GM12801 (cell line): ENCODE measurements around the gene DNMT3L.

Experiments used
- TF ChIP-seq, protein P1 (sequence below): IDR thresholded peaks from one replicate; pipeline ENCODE4 v1.5.1; 2011; ENCODE audit warnings: control low read depth; ENCODE audit not compliant: insufficient read length; ENCODE audit errors: extremely low read depth

The DNMT3L gene

DNA sequence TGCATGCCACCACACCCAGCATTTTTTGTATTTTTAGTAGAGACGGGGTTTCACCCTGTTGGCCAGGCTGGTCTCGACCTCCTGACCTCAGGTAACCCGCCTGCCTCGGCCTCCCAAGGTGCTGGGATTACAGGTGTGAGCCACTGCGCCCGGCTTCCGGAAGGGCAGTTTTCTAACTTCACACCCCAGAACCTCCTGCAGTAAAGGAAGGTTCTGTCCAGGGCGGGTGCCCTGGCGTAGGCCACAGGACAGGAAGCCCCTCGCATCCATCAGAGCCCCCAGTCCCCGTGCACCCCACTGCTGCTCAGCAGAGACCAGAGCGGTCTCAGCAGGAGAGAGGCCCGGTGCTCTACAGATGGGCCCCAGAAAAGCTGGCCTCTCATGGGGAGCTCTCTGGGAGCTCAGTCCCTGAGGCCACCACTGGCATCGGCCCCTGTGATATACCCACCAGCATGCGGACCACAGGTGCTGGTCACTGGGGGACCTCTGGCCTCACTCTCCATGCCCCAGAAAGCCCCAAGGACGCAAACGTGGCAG is 4.1 kb upstream of the DNMT3L start:
- TF ChIP-seq, protein P1, sequence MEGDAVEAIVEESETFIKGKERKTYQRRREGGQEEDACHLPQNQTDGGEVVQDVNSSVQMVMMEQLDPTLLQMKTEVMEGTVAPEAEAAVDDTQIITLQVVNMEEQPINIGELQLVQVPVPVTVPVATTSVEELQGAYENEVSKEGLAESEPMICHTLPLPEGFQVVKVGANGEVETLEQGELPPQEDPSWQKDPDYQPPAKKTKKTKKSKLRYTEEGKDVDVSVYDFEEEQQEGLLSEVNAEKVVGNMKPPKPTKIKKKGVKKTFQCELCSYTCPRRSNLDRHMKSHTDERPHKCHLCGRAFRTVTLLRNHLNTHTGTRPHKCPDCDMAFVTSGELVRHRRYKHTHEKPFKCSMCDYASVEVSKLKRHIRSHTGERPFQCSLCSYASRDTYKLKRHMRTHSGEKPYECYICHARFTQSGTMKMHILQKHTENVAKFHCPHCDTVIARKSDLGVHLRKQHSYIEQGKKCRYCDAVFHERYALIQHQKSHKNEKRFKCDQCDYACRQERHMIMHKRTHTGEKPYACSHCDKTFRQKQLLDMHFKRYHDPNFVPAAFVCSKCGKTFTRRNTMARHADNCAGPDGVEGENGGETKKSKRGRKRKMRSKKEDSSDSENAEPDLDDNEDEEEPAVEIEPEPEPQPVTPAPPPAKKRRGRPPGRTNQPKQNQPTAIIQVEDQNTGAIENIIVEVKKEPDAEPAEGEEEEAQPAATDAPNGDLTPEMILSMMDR, result no peak

DNA sequence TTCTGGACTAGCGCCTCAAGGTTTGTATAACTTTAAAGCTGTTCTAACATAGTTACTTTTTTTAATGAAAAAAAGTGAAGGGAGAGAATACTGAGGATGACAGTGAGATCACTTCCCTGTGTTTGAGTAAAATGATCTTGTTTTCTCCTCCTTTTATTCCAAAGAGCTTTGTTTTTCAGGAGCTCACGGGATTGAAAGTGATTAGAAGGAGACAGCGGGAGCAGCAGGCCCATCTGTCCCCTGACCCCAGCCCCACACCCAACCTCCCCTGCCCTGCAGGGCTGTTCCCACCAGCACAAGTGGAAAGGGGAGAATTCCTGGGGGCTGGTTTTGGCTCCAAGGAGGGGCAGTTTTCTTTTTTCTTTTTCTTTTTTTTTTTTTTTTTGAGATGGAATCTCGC is 2.1 kb upstream of the DNMT3L start:
- TF ChIP-seq, protein P1, result no peak

DNA sequence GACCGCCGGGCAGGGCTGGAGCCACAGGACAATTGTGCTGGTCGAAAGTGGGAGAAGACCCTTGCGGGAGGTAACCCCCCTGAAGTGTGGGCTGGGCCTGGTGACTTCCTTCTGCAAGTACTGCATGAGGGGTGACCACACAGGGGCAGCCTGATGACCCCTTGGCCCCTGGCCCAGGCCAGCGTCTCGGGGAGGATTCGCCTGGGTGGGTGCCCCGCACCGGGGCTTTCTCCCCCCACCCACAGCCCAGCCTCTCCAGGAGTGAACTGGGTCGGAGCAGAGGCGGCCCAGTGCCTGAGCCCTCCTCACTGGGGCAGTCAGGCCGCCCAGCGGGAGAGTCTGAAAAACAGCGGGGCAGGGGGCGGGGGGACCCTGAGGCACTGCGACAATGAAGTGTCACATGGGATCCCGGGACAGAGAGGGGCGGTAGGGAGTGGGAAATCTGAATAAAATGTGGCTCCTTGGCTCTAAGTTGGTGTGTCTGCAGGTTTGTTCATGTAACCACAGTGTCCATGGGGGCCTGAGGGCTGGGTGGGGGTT is 1.6 kb upstream of the DNMT3L start:
- TF ChIP-seq, protein P1, result no peak

DNA sequence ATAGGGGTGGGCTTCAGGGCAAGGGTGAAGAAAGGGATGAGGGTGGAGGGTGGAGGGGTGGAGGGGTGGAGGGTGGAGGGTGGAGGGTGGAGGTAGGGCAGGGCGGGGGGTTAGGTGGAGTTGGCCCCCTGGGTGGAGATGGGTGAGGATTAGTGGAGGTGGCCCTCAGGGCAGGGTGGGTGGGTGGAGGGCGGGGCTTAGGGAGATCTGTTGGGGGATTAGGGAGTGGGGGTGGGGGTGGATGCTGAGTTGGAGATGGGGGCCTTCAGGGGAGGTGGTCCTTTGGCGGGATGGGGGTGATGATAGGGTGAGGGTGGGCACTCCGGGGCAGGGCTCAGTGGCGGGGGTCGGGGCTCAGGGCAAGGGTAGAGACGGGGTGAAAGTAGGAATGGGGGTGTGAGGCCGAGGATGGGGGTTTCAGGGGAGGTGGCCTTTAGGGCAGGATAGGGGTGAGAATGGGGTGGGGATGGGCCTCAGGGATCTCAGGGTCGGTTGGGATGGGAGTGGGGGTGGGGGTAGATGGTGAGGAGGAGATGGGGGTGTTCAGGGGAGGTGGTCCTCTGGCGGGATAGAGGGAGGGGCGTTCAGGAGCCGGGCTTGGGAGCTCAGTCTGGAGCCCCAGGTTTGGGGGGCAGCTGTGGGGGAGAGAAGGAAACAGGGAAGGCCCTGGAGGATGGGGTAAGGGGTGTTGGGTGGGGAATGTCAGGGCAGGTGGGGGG is 800 bp upstream of the DNMT3L start:
- TF ChIP-seq, protein P1, result no peak

DNA sequence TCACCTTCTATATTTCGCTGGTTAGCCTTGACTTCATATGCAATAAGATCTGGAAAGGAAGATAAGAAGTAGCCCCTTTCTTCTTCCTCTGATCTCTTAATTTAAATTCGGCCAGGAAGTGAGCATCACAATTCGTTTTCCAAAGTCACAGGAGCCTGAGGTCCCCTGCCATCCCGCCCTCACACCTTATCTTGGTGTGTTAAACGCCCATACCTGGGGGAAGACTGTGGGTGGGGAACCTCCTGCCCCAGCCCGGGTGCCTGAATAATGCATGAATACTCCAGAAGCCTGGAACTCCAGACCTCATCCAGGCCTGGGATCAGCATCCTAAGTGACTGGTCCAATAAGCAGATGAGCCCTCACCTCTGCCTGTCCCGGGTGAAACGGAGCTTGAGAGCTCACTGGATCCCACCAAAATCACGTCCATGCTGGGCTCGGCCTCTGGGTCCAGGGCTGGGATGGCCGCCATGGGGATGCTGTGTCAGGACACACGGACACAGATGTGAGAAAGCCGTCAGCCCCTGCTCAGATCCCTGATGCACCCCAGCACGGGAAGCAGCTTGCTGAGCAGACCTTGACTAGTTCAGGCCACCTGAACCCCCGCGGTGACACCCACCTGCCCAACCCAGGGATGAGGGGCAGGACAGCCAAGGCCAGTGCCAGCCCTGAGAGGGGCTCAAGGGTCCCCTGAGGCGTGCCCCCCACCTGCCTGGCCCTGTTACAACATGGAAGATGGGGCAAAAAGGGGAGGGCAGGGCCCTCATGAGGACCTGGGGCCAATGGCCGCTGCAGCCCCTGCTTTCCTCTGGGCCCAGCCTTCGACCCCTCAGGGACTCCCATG is 686 bp downstream of the DNMT3L start:
- TF ChIP-seq, protein P1, result no peak

DNA sequence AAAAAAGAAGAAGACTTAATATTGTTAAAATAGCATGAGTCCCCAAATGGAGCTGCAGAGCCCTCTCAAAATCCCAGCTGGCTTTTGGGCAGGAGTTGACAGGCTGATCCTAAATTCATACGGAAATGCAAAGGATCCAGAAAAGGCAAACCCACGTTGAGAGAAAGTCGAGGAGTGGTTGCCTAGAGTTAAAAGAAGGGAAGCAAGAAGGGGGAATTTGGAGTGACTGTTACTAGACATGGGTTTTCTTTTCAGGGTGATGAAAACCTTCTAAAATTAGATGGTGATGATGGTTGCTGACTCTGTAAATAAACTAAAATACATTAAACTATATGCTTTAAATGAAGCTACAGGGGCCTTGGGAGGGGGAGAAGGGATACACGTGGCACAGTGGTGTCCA is 1.6 kb downstream of the DNMT3L start:
- TF ChIP-seq, protein P1, result no peak

DNA sequence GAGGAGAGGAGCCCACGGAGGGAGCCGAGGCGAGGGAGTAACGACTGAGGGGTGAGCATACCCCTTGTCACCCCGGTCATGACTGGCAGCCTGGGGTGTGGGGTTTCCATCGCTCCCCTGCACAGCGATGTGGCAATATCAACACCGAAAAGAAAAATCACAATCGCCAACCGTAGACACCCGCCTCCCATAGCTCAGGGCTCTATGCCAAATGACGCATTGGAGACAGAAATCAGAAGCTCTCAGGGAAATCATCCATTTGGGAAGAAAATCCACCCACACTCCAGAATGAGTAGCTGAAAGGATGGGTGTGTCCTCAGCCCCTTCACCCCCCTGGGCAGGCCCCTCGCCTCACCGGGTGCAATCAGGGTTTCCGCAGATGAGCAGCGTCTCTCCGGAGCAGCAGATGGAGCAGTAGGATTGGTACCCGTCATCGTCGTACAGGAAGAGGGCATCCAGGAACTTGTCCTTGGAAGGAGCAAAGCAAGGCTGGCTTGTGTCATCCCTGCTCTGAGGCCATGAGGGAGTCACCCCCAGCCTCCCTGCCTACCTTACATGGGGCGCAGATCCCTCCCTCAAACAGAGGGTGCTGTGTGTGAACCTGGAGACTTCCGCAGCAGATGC is 2.5 kb downstream of the DNMT3L start:
- TF ChIP-seq, protein P1, result no peak
